Prostate gland (tissue), 2 donors: ENCODE data around the gene TAF4B.

Experiments used
- CTCF ChIP-seq, 4 experiments: fragments of 200-600 bp in 2 of 4; fragments of 450-650 bp in 2 of 4; sonication (generic) in 2 of 4; IDR thresholded peaks; 1 replicate in 3 of 4; 2 replicates in 1 of 4; pipeline ENCODE4 v1.5.1; 2016 to 2019; ENCODE audit warnings: antibody characterized with exemption in 4 of 4, mild to moderate bottlenecking in 2 of 4, moderate library complexity in 2 of 4
- POLR2A ChIP-seq: fragments of 450-650 bp; IDR thresholded peaks from one replicate; pipeline ENCODE4 v1.6.1; 2016; ENCODE audit warnings: antibody characterized with exemption, mild to moderate bottlenecking

GRCh38 chr18:26416652-26417150 is 190.5 kb downstream of the TAF4B start:
- TF ChIP-seq CTCF (IDR thresholded peaks at IDR 0.05): no peak
- no peak for TF ChIP-seq POLR2A
